Islet precursor cell (in vitro differentiated cells): ENCODE measurements around the gene TYMS.

Experiments used
- DNase-seq: peaks from one replicate; pipeline ENCODE4 v3.0.0-alpha.2; 2018

The TYMS gene

GRCh38 chr18:715626-716025 is 58.2 kb downstream of the TYMS start:
- DNase-seq: no peak

GRCh38 chr18:717003-717402 is 59.5 kb downstream of the TYMS start:
- no peak for DNase-seq
